NCI-H146 (cell line): ENCODE results near the gene PRPF8.
"Not testable (repeated sequence)": the region's sequence is repeated elsewhere in the genome, so short reads cannot be mapped to it uniquely, and the experiment has no call there.

Experiments used
- DNase-seq: peaks from one replicate; lab custom pipeline; 2025; lab: John Stamatoyannopoulos, UW

PRPF8 gene

GRCh38 chr17:1684378-1685189 is at the start of gene PRPF8:
Gene PRPF8 (minus strand): TSS chr17:1684867. CDS start chr17:1684571, 296 bp downstream.
- peak; percentile 98 for DNase-seq

DNA sequence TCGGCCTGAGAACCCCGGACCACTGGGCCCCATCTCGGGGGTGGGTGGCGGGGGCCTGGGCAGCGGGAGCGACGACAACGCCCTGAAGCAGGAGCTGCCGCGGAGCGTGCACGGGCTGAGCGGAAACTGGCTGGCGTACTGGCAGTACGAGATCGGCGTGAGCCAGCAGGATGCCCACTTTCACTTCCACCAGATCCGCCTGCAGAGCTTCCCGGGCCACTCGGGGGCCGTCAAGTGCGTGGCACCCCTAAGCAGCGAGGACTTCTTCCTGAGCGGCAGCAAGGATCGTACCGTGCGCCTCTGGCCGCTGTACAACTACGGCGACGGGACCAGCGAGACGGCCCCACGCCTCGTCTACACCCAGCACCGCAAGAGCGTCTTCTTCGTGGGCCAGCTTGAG is 49.1 kb upstream of the PRPF8 start:
- no peak for DNase-seq

GRCh38 chr17:1732833-1733321 is 48.2 kb upstream of the PRPF8 start:
- no peak for DNase-seq

- no peak for DNase-seq
Measured at GRCh38 chr17:1732241-1732832, 47.7 kb upstream of the PRPF8 start.

DNA sequence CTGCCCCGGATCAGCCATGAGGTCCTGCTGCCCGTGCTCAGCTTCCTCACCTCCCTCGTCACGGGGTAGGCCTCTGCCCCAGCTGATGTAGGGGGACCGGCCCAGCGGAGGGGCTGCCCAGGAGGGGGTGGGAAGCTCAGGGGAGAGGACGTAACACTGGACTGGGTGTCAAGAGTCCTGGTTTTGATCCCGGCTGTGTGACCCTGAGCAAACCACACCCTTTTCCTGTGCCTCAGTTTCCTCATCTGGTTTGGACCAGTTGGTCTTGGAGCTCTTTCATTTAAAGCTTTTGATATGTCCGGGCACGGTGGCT is 46.5 kb upstream of the PRPF8 start:
- no peak for DNase-seq

GRCh38 chr17:1730326-1731193 is 45.9 kb upstream of the PRPF8 start:
- no peak for DNase-seq

DNA sequence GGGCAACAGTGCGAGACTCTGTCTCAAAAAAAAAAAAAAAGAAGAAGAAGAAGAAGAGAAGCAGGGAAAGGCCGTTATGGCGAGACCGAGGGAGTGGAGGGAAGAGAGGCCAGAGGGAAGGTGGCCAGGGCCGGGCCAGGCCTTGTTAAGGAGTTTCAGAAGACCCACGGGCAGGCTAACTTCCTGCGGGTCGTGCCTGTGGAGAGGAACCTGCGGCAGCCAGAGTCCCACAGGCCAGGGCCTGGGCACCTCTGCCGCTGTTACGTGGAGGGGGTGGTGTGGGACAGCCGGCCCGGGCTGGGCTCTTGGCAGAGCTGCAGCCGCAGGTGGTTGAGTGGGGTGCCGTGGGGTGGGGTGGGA is 45.3 kb upstream of the PRPF8 start:
- DNase-seq = no peak

GRCh38 chr17:1727876-1728630 is 43.4 kb upstream of the PRPF8 start:
- DNase-seq = no peak

DNA sequence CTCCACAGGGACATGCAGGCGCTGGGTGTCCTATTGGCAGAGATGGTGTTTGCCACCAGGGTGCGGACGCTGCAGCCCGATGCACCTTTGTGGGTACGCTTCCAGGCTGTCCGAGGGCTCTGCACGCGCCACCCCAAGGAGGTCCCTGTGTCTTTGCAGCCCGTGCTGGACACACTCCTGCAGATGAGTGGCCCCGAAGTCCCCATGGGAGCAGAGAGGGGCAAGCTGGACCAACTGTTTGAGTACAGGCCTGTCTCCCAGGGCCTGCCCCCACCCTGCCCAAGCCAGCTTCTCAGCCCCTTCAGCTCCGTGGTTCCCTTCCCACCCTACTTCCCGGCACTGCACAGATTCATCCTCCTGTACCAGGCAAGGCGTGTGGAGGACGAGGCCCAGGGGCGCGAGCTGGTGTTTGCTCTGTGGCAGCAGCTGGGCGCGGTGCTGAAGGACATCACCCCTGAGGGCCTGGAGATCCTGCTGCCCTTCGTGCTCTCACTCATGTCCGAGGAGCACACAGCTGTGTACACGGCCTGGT is 42.7 kb upstream of the PRPF8 start:
- no peak for DNase-seq

DNA sequence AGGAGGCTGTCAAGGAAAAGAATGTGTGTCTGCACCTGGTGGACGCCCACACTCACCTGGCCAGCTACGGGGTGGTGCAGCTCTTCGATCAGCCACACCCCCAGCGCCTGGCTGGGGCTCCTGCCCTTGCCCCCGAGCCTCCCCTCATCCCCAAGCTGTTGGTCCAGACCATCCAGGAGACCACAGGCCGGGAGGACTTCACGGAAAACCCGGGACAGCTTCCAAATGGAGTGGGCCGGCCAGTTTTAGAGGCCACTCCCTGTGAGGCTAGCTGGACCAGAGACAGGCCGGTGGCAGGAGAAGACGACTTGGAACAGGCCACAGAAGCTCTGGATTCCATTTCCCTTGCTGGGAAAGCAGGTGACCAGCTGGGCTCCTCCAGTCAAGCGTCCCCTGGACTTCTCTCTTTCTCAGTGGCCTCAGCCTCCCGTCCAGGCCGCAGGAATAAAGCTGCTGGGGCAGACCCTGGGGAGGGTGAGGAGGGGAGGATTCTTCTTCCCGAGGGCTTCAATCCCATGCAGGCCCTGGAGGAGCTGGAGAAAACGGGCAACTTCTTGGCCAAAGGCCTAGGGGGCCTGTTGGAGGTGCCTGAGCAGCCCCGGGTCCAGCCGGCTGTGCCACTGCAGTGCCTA is 42.1 kb upstream of the PRPF8 start:
- DNase-seq = no peak

- no peak for DNase-seq
Measured at GRCh38 chr17:1725642-1726511, 41.2 kb upstream of the PRPF8 start.

- DNase-seq = peak; percentile 57
Measured at GRCh38 chr17:1724869-1725641, 40.4 kb upstream of the PRPF8 start.

DNA sequence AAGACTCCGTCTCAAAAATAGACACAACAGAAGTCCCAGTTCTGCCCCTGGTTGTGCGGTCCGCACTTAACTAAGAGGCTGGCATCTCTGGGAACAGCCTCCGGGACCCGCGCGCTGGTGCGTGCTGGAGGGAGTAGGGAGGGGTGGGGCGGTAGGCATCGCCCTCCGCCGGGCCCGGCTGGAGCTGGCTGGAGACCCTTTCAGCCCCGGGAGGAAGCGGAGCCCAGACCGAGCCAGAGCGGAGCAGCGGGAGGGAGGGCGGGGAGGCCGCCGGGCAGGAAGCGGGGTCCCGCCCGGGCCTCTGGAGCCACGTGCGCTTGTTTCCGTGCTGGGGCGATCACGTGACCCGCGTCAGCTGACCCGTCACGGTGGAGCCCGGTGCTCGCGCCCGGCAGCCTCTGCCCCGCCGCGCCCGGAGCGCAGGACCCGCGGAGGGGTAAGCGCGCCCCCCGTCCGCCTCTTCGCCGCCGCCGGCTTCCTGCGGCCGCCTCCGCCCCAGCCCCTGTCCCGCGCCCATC is 39.7 kb upstream of the PRPF8 start, which contains the start of gene WDR81:
Gene WDR81 (plus strand): TSS at position 354 of the 518 bp plus-strand sequence. CDS start 256 bp downstream, outside the sequence.
- DNase-seq = peak; percentile 82

- not testable (repeated sequence) for DNase-seq
Measured at GRCh38 chr17:1722022-1722421, 37.4 kb upstream of the PRPF8 start.

- peak; percentile 58 for DNase-seq
Measured at GRCh38 chr17:1720856-1721386, 36.3 kb upstream of the PRPF8 start.

DNA sequence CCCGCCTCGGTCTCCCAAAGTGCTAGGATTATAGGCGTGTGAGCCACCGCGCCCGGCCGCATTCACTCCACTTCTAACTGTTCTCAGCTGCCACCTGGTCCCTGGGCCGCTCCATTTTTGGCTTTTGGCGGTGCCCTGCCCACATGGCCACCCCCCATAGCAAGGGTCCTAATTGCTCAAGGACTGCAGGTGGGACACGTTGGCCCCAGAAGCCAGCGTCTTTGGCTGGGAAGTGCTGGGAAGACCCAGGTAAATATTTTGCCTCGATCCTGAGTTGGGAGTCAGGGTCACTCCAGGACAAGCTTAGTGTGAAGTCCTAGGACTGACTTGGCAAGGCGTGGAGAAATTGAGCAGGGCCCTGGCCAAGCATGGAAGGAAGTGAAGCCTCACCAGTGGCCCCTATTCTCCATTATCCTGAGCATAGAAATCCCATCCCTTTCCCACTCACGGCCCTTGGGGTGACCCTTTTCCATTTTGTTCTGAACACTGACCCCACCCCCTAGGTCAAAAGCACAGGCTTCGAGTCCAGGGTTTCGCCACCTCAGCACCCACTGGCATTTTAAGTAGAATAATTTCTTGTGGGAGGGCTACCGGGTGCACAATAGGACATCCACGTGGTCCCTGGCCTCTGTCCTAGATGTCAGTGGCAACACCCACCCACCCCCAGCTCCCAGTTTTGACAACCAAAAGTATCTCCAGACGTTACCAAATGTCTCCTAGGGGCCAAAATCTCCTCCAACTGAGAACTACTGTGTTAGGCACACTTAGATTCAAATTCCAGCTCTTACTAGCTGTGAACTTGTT is 33.9 kb upstream of the PRPF8 start:
- no peak for DNase-seq

DNA sequence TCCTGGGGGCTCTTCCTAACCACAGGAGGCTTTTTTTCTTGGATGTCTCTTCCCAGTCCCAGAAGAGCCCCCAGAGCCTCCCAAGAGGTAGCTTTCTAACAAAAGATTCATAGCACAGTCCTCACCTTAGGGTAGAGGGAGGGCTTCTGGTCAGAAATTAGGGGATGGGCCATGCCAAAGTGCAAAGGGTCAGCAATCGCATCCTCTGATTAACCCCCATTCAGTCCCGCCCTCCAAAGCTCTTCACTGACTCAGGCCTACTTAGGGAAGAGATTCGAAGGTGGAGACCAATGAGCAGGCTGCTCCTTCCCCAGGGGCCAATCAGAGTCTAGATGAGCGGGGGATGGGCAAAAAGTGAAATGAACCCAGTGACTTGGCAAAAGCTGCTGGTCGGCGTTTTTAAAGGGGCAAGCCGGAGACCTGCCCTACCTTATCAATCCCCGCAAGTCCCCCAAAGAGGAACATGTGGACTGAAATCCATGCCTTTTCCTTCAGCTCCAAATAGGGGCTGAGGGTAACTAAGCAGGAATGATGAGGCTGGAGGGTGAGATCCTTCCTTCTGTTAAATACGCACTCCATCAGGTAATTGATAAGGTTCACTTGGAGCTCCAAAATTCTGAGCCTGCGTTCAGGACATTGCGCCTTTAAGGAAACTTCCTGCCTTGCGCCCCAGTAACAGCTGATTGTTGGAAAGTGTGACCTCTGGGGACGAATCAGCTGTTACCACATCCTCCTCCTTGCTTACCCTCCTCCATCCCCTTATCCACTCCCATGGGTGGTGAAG is 32.4 kb upstream of the PRPF8 start:
- DNase-seq = peak; percentile 98
